ENCODE measurements around the gene VSIG4. TPM values are rescaled to one million over a fixed set of nuclear protein-coding genes. Genes with fewer than 3 reads are reported as not detected.

The VSIG4 gene
- total RNA-seq, 1 donor from 2014 or later = not detected

GRCh38 chrX:66014084-66014483, 25.8 kb downstream of the VSIG4 start:
- H3K4me1 Mint-ChIP-seq (ENCODE audit: low read depth) = peaks cover 67% of the 10 kb centered on the region
- H3K4me3 Mint-ChIP-seq (ENCODE audit: low read depth) = no peak overlapping the region
- H3K27me3 Mint-ChIP-seq (ENCODE audit: low read depth) = no peaks in the 10 kb centered on the region
- peaks cover 12% of the 10 kb centered on the region for H3K36me3 Mint-ChIP-seq (ENCODE audit: low read depth)
- H3K9me3 Mint-ChIP-seq = no peaks in the 10 kb centered on the region
- no peak overlapping the region for H3K27ac Mint-ChIP-seq
- no peak for DNase-seq (ENCODE audit: low spot score)
- intact Hi-C loops (cut with micrococcal nuclease) = loop anchor here (10.0 kb wide), 3 partner anchors 289 to 419 kb away; partner anchors contain the start of gene MSN

- Mint-ChIP-seq H3K9me3 (no peaks in the 10 kb centered on the region), H3K4me3 (ENCODE audit: low read depth) (no peak overlapping the region), H3K27ac (no peak overlapping the region), H3K27me3 (ENCODE audit: low read depth) (no peaks in the 10 kb centered on the region), H3K36me3 (ENCODE audit: low read depth) (peaks cover 9% of the 10 kb centered on the region), H3K4me1 (ENCODE audit: low read depth) (peaks cover 61% of the 10 kb centered on the region)
- no peak for DNase-seq (ENCODE audit: low spot score)
- intact Hi-C loops (cut with micrococcal nuclease) = loop anchor here (2.0 to 10.0 kb wide), 4 partner anchors 19 to 419 kb away; partner anchors contain the start of gene MSN
Observed at GRCh38 chrX:66013194-66013816, 26.6 kb downstream of the VSIG4 start.

- H3K9me3 Mint-ChIP-seq = no peaks in the 10 kb centered on the region
- DNase-seq (ENCODE audit: low spot score) = no peak
- peaks cover 53% of the 10 kb centered on the region for H3K4me1 Mint-ChIP-seq (ENCODE audit: low read depth)
- peak overlapping the region; percentile 71 for H3K27ac Mint-ChIP-seq
- H3K4me3 Mint-ChIP-seq (ENCODE audit: low read depth) = no peak overlapping the region
- H3K36me3 Mint-ChIP-seq (ENCODE audit: low read depth) = peaks cover 9% of the 10 kb centered on the region
- intact Hi-C loops (cut with micrococcal nuclease) = loop anchor here (2.0 to 10.0 kb wide), 4 partner anchors 17 to 417 kb away; partner anchors contain the start of gene MSN
- H3K27me3 Mint-ChIP-seq (ENCODE audit: low read depth) = no peaks in the 10 kb centered on the region
Observed at GRCh38 chrX:66012094-66012534, 27.8 kb downstream of the VSIG4 start.

- H3K36me3 Mint-ChIP-seq (ENCODE audit: low read depth) = peaks cover 15% of the 10 kb centered on the region
- intact Hi-C loops (cut with micrococcal nuclease) = no loop called here
- peaks cover 55% of the 10 kb centered on the region for H3K4me1 Mint-ChIP-seq (ENCODE audit: low read depth)
- H3K4me3 Mint-ChIP-seq (ENCODE audit: low read depth) = no peak overlapping the region
- no peaks in the 10 kb centered on the region for H3K9me3 Mint-ChIP-seq
- H3K27ac Mint-ChIP-seq = no peak overlapping the region
- H3K27me3 Mint-ChIP-seq (ENCODE audit: low read depth) = no peaks in the 10 kb centered on the region
- DNase-seq (ENCODE audit: low spot score) = no peak
Observed at GRCh38 chrX:66009231-66009845, 30.5 kb downstream of the VSIG4 start.

- no peaks in the 10 kb centered on the region for H3K9me3 Mint-ChIP-seq
- no peak overlapping the region for H3K4me3 Mint-ChIP-seq (ENCODE audit: low read depth)
- no peak for DNase-seq (ENCODE audit: low spot score)
- no peak overlapping the region for H3K27ac Mint-ChIP-seq
- H3K4me1 Mint-ChIP-seq (ENCODE audit: low read depth) = peaks cover 52% of the 10 kb centered on the region
- intact Hi-C loops (cut with micrococcal nuclease) = no loop called here
- H3K36me3 Mint-ChIP-seq (ENCODE audit: low read depth) = peaks cover 15% of the 10 kb centered on the region
- H3K27me3 Mint-ChIP-seq (ENCODE audit: low read depth) = no peaks in the 10 kb centered on the region
Observed at GRCh38 chrX:66008328-66008970, 31.4 kb downstream of the VSIG4 start.

GRCh38 chrX:66007851-66008250, 32.0 kb downstream of the VSIG4 start:
- no peak overlapping the region for H3K27ac Mint-ChIP-seq
- H3K4me1 Mint-ChIP-seq (ENCODE audit: low read depth) = peaks cover 48% of the 10 kb centered on the region
- no peak overlapping the region for H3K4me3 Mint-ChIP-seq (ENCODE audit: low read depth)
- H3K36me3 Mint-ChIP-seq (ENCODE audit: low read depth) = peaks cover 15% of the 10 kb centered on the region
- DNase-seq (ENCODE audit: low spot score) = no peak
- no peaks in the 10 kb centered on the region for H3K9me3 Mint-ChIP-seq
- no peaks in the 10 kb centered on the region for H3K27me3 Mint-ChIP-seq (ENCODE audit: low read depth)
- intact Hi-C loops (cut with micrococcal nuclease) = no loop called here

- intact Hi-C loops (cut with micrococcal nuclease) = no loop called here
- H3K4me1 Mint-ChIP-seq (ENCODE audit: low read depth) = peaks cover 48% of the 10 kb centered on the region
- peaks cover 16% of the 10 kb centered on the region for H3K36me3 Mint-ChIP-seq (ENCODE audit: low read depth)
- no peak for DNase-seq (ENCODE audit: low spot score)
- peak overlapping the region; percentile 88 for H3K27ac Mint-ChIP-seq
- H3K4me3 Mint-ChIP-seq (ENCODE audit: low read depth) = peak overlapping the region; percentile 13
- no peaks in the 10 kb centered on the region for H3K27me3 Mint-ChIP-seq (ENCODE audit: low read depth)
- H3K9me3 Mint-ChIP-seq = no peaks in the 10 kb centered on the region
Observed at GRCh38 chrX:66005830-66006449, 33.9 kb downstream of the VSIG4 start.

GRCh38 chrX:66004928-66005829, 34.7 kb downstream of the VSIG4 start:
- Mint-ChIP-seq H3K9me3 (no peaks in the 10 kb centered on the region), H3K4me3 (ENCODE audit: low read depth) (peak overlapping the region; percentile 24), H3K4me1 (ENCODE audit: low read depth) (peaks cover 49% of the 10 kb centered on the region), H3K36me3 (ENCODE audit: low read depth) (peaks cover 11% of the 10 kb centered on the region), H3K27ac (peak overlapping the region; percentile 88), H3K27me3 (ENCODE audit: low read depth) (no peaks in the 10 kb centered on the region)
- intact Hi-C loops (cut with micrococcal nuclease) = no loop called here
- DNase-seq (ENCODE audit: low spot score) = no peak

- Mint-ChIP-seq H3K27ac (no peak overlapping the region), H3K27me3 (ENCODE audit: low read depth) (no peaks in the 10 kb centered on the region), H3K4me1 (ENCODE audit: low read depth) (peaks cover 62% of the 10 kb centered on the region), H3K36me3 (ENCODE audit: low read depth) (peaks cover 11% of the 10 kb centered on the region), H3K4me3 (ENCODE audit: low read depth) (no peak overlapping the region), H3K9me3 (no peaks in the 10 kb centered on the region)
- intact Hi-C loops (cut with micrococcal nuclease) = no loop called here
- no peak for DNase-seq (ENCODE audit: low spot score)
Observed at GRCh38 chrX:66002824-66003680, 36.8 kb downstream of the VSIG4 start.

GRCh38 chrX:66001596-66001995, 38.3 kb downstream of the VSIG4 start:
- intact Hi-C loops (cut with micrococcal nuclease) = no loop called here
- H3K27ac Mint-ChIP-seq = no peak overlapping the region
- no peak overlapping the region for H3K4me3 Mint-ChIP-seq (ENCODE audit: low read depth)
- H3K9me3 Mint-ChIP-seq = no peaks in the 10 kb centered on the region
- H3K27me3 Mint-ChIP-seq (ENCODE audit: low read depth) = no peaks in the 10 kb centered on the region
- H3K36me3 Mint-ChIP-seq (ENCODE audit: low read depth) = peaks cover 8% of the 10 kb centered on the region
- H3K4me1 Mint-ChIP-seq (ENCODE audit: low read depth) = peaks cover 60% of the 10 kb centered on the region
- DNase-seq (ENCODE audit: low spot score) = no peak

- DNase-seq (ENCODE audit: low spot score) = no peak
- Mint-ChIP-seq H3K27me3 (ENCODE audit: low read depth) (no peaks in the 10 kb centered on the region), H3K27ac (no peak overlapping the region), H3K36me3 (ENCODE audit: low read depth) (peaks cover 8% of the 10 kb centered on the region), H3K4me3 (ENCODE audit: low read depth) (no peak overlapping the region), H3K4me1 (ENCODE audit: low read depth) (peaks cover 53% of the 10 kb centered on the region), H3K9me3 (no peaks in the 10 kb centered on the region)
- intact Hi-C loops (cut with micrococcal nuclease) = no loop called here
Observed at GRCh38 chrX:66000628-66001272, 39.1 kb downstream of the VSIG4 start.
